ENCODE results near the gene FAM228B.
"Not testable (repeated sequence)": the region's sequence is repeated elsewhere in the genome, so short reads cannot be mapped to it uniquely, and the experiment has no call there.

The FAM228B gene

DNA sequence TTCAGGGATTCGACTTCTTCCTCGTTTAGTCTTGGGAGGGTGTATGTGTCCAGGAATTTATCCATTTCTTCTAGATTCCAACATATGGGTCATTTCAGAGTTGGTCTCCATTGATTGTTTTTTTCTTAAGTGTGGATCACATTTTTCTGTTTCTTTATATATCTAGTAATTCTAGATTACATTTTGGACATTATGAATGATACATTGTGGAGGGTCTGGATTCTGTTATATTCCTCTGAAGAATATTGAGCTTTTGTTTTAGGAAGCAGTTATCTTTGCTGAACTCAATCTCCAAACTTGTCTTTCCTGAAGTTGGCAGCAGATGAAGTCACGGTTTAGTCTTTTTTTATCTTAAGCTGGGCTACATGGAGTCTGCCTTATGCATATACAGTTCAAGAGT lies 9.3 kb downstream of the FAM228B start:
- H3K4me3 ChIP-seq (ENCODE audit: low read length): no peak overlapping the region

DNA sequence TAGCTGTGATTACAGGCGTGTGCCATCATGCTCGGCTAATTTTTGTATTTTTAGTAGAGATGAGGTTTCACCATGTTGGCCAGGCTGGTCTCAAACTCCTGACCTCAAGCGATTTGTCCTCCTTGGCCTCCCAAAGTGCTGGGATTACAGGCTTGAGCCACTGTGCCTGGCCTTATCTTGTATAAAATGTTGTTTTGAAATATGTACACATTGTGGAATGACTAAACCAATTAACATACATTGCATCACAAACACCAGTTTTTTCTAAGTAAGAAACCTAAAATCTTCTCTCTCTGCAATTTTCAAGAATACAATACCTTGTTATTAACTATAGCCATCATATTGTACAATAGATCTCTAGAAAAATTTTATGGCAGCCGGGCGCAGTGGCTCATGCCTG lies 17.0 kb downstream of the FAM228B start:
- DNase-seq (ENCODE audit: low read depth, low spot score): not testable (repeated sequence)

More for the DNA sequence above, 9.3 kb downstream of the FAM228B start:
- DNase-seq (ENCODE audit: low read depth, low spot score): no peak

DNA sequence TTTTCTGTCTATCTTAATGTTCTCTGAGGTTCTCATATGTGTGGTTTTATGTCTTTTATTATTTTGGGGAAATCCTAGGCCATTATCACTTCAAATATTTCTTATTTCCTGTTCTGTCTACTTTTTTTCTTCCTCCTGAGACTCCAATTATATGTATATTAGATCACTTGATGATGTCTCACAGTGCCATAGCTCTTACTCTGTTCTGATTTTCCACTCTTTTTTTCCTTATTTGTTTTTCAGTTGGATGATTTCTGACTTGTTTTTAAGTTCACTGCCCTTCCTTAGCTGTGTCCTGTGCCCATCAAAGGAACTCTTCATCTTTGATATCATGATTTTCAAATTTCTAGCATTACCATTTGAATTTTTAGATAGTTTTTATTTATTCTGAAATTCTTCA lies 24.1 kb downstream of the FAM228B start:
- DNase-seq (ENCODE audit: low read depth, low spot score): no peak
- H3K4me3 ChIP-seq (ENCODE audit: low read length): no peak overlapping the region

More for the DNA sequence above, 17.0 kb downstream of the FAM228B start:
- H3K4me3 ChIP-seq (ENCODE audit: low read length): not testable (repeated sequence)

- H3K4me3 ChIP-seq (ENCODE audit: low read length): no peak overlapping the region
- DNase-seq (ENCODE audit: low read depth, low spot score): no peak
These were observed 29.3 kb downstream of the FAM228B start for GRCh38 chr2:24152413-24153197.

DNA sequence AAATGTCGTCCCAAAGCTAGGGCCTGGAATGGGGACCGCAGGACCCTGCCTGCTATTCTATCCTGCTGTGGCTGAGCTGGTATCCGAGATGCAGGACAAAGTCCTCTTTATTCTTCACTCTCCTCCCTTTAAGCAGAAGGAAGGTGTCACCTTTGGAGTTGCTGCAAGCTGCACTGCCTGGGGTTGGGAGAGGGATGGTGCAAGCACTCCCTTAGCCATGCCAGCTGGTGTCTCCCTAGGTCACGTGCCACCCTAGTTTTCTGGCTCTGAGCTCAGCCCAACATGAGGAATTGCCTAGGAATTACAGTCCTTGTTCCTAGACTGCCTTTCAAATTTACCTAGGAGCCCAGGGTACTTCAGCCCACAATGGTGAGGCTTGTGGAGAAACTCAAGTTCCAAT lies 30.2 kb downstream of the FAM228B start:
- H3K4me3 ChIP-seq (ENCODE audit: low read length): no peak overlapping the region
- DNase-seq (ENCODE audit: low read depth, low spot score): no peak

DNA sequence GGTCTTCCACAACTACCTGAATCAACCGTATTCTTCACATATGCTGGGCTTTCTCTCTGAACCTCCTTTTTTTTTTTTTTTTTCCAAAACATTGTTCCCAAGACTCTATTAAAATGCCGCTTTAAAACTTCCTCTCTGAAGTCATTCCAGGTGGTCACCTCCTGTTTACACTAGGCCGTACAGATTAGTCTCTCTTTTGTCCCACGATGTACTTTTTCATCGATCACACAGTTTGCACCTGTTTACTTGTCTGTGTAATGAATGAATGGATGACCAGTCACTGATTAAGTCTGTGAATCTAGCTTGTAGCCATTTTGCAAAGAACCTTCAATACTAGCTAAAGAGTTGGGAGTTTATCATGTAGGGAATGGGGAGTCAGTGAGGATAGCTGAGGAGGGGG lies 34.9 kb downstream of the FAM228B start:
- DNase-seq (ENCODE audit: low read depth, low spot score): no peak
- H3K4me3 ChIP-seq (ENCODE audit: low read length): no peak overlapping the region

GRCh38 chr2:24159708-24160107 lies 36.4 kb downstream of the FAM228B start:
- no peak overlapping the region for H3K4me3 ChIP-seq (ENCODE audit: low read length)
- DNase-seq (ENCODE audit: low read depth, low spot score): no peak

- no peak for DNase-seq (ENCODE audit: low read depth, low spot score)
- no peak overlapping the region for H3K4me3 ChIP-seq (ENCODE audit: low read length)
These were observed 37.5 kb downstream of the FAM228B start for GRCh38 chr2:24160761-24161160.

- H3K4me3 ChIP-seq (ENCODE audit: low read length): no peak overlapping the region
- no peak for DNase-seq (ENCODE audit: low read depth, low spot score)
These were observed 39.2 kb downstream of the FAM228B start for GRCh38 chr2:24162494-24162893.

- DNase-seq (ENCODE audit: low read depth, low spot score): no peak
These were observed 39.9 kb downstream of the FAM228B start for GRCh38 chr2:24163186-24163585.

DNA sequence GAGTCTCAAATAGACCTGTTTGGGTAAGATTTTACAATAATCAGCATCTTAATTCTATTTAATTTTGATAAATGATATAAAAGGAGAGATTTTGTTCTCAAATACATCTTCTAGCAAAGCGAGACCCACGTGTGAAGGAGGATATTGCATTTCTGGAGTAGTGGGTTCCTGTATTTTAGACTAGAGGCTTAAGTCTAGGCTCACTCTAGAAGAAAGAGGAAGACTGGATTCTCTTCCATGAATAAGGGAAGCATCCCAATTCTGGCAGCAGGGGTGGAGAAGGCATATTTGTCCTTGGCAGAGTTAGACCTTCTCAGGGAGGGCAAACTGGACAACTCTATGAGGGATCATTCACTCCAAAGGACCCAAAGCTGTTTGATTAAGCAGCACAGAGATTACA lies 40.3 kb downstream of the FAM228B start:
- no peak for DNase-seq (ENCODE audit: low read depth, low spot score)
- no peak overlapping the region for H3K4me3 ChIP-seq (ENCODE audit: low read length)

More at GRCh38 chr2:24163186-24163585, 39.9 kb downstream of the FAM228B start:
- no peak overlapping the region for H3K4me3 ChIP-seq (ENCODE audit: low read length)

DNA sequence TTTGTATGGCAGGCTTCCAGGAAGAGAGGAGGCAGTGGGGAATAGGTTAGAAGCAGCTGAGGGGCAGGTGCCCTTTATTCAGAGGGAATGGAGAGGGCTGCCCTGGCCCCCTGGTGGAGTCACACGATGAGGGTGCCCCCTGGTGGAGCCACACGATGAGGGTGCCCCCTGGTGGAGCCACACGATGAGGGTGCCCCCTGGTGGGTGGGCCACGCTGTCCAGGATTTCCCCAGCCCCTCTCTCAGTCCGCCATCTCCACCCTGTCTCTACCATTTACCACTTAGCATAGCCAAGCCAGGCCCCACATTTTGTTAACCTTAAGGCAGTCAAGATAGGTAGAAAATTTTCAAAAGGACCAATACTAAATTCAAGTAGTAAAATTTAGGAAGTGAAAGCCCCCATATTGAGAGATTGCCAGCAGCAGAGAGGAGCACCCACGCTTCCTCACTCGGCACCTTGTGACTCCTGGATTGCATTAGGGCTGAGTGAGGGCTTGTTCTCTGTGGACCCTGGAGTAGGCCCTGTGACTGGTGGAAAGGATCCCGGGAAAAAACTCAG lies 41.2 kb downstream of the FAM228B start:
- DNase-seq (ENCODE audit: low read depth, low spot score): peak; percentile 30
- H3K4me3 ChIP-seq (ENCODE audit: low read length): no peak overlapping the region

DNA sequence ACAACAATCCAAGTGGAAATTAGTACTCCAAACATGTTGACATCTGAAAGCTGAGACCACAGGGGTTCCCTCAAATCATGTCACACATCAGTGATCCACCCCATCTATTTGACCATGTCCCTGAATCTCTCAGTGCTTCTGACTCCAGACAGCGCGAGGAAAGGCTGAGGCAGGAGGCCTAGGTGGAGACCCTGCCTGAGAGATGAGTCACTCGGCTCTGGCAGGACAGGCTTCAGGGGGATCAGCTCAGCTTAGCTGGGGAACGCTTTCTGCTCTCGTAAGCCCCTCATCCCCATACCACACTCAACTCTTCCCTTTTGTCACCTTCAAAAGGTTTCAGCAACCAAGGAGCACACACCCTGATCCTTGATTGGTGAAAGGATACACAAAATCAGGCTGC lies 45.8 kb downstream of the FAM228B start:
- no peak overlapping the region for H3K4me3 ChIP-seq (ENCODE audit: low read length)
- DNase-seq (ENCODE audit: low read depth, low spot score): no peak

DNA sequence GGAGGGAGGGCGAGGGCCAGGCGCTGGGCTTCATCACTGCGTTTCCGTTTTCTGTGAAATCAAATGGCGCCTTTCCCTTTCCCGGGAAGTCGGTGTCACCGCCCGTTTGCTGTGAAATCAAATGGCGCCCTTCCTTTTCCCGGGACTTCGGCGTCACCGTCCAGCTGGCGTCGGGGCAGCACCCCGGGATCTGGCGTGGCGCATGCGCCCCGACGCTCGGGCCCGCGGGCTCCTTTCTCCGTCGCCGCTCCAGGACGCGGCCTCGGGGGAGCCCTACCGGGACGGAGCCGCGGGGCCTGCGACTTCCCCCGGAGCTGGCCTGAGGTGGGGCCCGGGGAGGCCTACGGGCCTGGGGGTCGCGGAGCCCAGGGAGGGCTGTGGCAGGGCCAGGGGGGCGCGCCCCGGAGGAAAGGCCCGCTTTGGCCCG lies 51.6 kb downstream of the FAM228B start, which contains the start of gene FAM228A:
FAM228A (plus strand) TSS at position 203 of the 427 bp plus-strand sequence. CDS start 428 bp downstream, outside the sequence.
- no peak for DNase-seq (ENCODE audit: low read depth, low spot score)
- no peak within 1 kb of the TSS for H3K4me3 ChIP-seq (ENCODE audit: low read length)

GRCh38 chr2:24175631-24176187 lies 52.4 kb downstream of the FAM228B start:
- no peak overlapping the region for H3K4me3 ChIP-seq (ENCODE audit: low read length)
- no peak for DNase-seq (ENCODE audit: low read depth, low spot score)

DNA sequence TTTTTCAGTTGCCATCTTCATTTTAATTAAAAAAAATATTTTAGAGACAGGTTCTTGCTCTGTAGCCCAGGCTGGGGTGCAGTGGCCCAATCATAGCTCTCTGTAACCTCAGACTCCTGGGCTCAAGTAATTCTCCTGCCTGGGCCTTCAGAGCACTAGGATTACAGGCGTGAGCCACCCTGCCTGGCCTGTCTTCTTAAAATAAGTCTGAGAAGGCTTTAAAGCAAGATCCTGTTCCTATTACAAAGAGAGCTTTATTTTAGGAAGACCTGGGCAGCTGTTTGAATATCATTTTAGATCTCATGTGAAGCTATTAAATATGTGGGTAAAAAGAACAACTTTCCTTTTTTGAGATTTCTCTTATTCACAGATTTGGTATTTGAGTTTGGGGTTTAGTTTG lies 53.1 kb downstream of the FAM228B start:
- no peak for DNase-seq (ENCODE audit: low read depth, low spot score)
- no peak overlapping the region for H3K4me3 ChIP-seq (ENCODE audit: low read length)

DNA sequence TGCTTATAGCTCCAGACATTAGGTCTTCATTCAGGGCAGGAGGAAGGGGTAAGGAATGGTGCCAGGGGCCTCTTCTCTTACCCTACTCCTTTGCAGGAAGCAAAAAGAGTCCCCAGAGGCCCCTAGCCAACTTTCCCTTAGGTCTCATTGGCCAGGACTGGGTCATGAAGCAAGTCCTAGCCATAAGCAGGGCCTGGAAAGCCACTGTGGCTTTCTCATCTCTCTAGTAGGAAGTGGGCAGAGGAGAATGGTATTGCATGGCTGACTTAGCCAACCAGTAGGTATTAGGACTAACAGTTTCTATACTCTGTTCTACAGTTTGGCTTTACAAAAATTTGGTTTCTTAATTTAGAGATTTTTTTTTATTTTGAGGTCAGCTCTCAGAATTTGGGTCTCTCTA lies 56.4 kb downstream of the FAM228B start:
- DNase-seq (ENCODE audit: low read depth, low spot score): peak; percentile 20
- no peak overlapping the region for H3K4me3 ChIP-seq (ENCODE audit: low read length)

- no peak overlapping the region for H3K4me3 ChIP-seq (ENCODE audit: low read length)
- no peak for DNase-seq (ENCODE audit: low read depth, low spot score)
These were observed 58.6 kb downstream of the FAM228B start for GRCh38 chr2:24181849-24182248.

DNA sequence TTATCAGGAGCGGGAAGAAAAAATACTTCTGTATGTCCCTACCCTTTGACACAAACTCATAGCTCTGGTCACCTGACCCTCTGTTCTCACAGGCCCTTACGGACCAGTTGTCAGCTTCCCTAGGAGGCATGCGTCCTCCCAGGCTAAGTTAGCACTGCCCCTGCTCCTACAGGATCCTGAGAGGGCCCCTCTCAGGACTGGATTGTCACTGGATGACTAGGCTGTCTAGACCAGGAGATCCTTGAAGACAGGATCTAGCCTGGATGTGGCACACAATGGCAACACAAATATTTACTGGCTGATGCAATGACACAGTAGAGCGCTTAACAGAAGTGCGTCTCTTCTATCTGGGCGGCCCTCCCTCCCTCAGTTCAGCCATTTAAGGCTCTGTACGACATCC lies 59.2 kb downstream of the FAM228B start:
- no peak for DNase-seq (ENCODE audit: low read depth, low spot score)
- no peak overlapping the region for H3K4me3 ChIP-seq (ENCODE audit: low read length)

GRCh38 chr2:24183366-24184069 lies 60.2 kb downstream of the FAM228B start:
- no peak overlapping the region for H3K4me3 ChIP-seq (ENCODE audit: low read length)
- no peak for DNase-seq (ENCODE audit: low read depth, low spot score)
